ENCODE results near the gene CCDC188. TPM values are rescaled to one million over a fixed set of nuclear protein-coding genes. Genes with fewer than 3 reads are reported as not detected.

The CCDC188 gene
- total and polyA plus RNA-seq, 9 of the 15 experiments (the other 6 are each of a cell fraction or from before 2014, with no cell fraction given): not detected

- no peaks in the 10 kb centered on the region for H3K9me1 ChIP-seq (ENCODE audit: control insufficient read depth, insufficient read depth, low read length)
- CTCF ChIA-PET (ENCODE audit: low intra/inter-chr PET ratio): no interaction called here
- in situ Hi-C loops (cut with MboI): no loop called here
- H3K27me3 ChIP-seq (ENCODE audit: control insufficient read depth in 2 of 2, insufficient read depth in 2 of 2, low read length in 2 of 2): peaks cover 71 to 86% of the 10 kb centered on the region in 2 experiments; a peak in 4 of 5 replicates
- no peak overlapping the region for H3K27ac ChIP-seq (ENCODE audit: extremely low read depth, low read depth, low read length)
- FAIRE-seq: no peak
- no peaks in the 10 kb centered on the region for H3K9me3 ChIP-seq (replicated peaks; ENCODE audit: control insufficient read depth, insufficient read depth, low read depth, low read length)
- H3K4me1 ChIP-seq (replicated peaks in 1 of 2; ENCODE audit: control insufficient read depth in 2 of 2, insufficient read depth in 2 of 2, low read length in 2 of 2): peaks cover 0 to 63% of the 10 kb centered on the region in 2 experiments; a peak in 1 of 5 replicates
- no peak overlapping the region for H3K4me2 ChIP-seq (ENCODE audit: insufficient read depth, low read length)
- no peak overlapping the region for H3K4me3 ChIP-seq
- WGBS (ENCODE audit: insufficient coverage, low coverage, missing lambda C conversion rate): 4% methylated on average over 27 of the region's 27 CpGs
- POLR2A ChIA-PET: interaction anchor here (0.5 to 2.2 kb wide), 5 partner anchors 12 to 477 kb away, joined by 3 to 6 read pairs (median 3); no protein-coding TSS in a partner anchor
- DNase-seq (ENCODE audit: extremely low read depth in 1 of 4, low spot score in 3 of 4): no peak
- H4K20me1 ChIP-seq (replicated peaks; ENCODE audit: control insufficient read depth, insufficient read depth, low read length): peaks cover 52% of the 10 kb centered on the region
- H3K36me3 ChIP-seq (ENCODE audit: control insufficient read depth, insufficient read depth, low read length): no peaks in the 10 kb centered on the region
- no peak for ATAC-seq
- no TSS peak for BruUV-seq (replicated peaks)
- no peak overlapping the region for H2AFZ ChIP-seq (ENCODE audit: low read depth, low read length)
- intact Hi-C loops (cut with micrococcal nuclease): loop anchor here (5.0 kb wide), 1 partner anchor 88 kb away; the partner anchor contains the start of gene RTN4R
- H3K79me2 ChIP-seq (ENCODE audit: control insufficient read depth, insufficient read depth, low read length): no peaks in the 10 kb centered on the region
- H3K9ac ChIP-seq (ENCODE audit: insufficient read depth in 1 of 2, low read depth in 2 of 2, low read length in 2 of 2): peak overlapping the region in 1 of 2 experiments; percentile 33; a peak in 2 of 4 replicates
- TF ChIP-seq ZNF12 (CRISPR knock-in tag; IDR thresholded peaks at IDR 0.05) (peak; percentile 6; the same call in 1 of the 2 replicates), ZNF143 (CRISPR knock-in tag; IDR thresholded peaks at IDR 0.05) (0 out of 2 replicates have a peak, but pooled peaks have one; percentile 13), BCL6 (CRISPR knock-in tag; IDR thresholded peaks at IDR 0.05) (no peak), ZNF699 (CRISPR knock-in tag; IDR thresholded peaks at IDR 0.05; ENCODE audit: insufficient replicate concordance) (no peak), ZNF740 (CRISPR knock-in tag; IDR thresholded peaks at IDR 0.05) (0 out of 2 replicates have a peak, but pooled peaks have one; percentile 16), ZNF740 (tag; IDR thresholded peaks at IDR 0.05) (no peak), YY1 (IDR thresholded peaks at IDR 0.05; ENCODE audit: borderline replicate concordance in 1 of 3, control insufficient read depth in 1 of 3, extremely low read depth in 1 of 3, insufficient read depth in 3 of 3, insufficient read length in 1 of 3, insufficient replicate concordance in 2 of 3, low read depth in 1 of 3, low read length in 2 of 3) (peak in 1 of 3 experiments; percentile 3), ETV1 (tag; conservative IDR thresholded peaks at IDR 0.05; ENCODE audit: low read depth) (no peak), RB1 (IDR thresholded peaks at IDR 0.05; ENCODE audit: low read depth) (0 out of 2 replicates have a peak, but pooled peaks have one; percentile 11), POLR2B (IDR thresholded peaks at IDR 0.05; ENCODE audit: low read depth, partially characterized antibody) (no peak), CBFB (CRISPR knock-in tag; IDR thresholded peaks at IDR 0.05) (0 out of 2 replicates have a peak, but pooled peaks have one; percentile 61), FOXA3 (CRISPR knock-in tag; conservative IDR thresholded peaks at IDR 0.05 in 1 of 2, IDR thresholded peaks at IDR 0.05 in 1 of 2) (peak in 1 of 2 experiments; percentile 74; a peak in 2 of 4 replicates), PCBP1 (IDR thresholded peaks at IDR 0.05; ENCODE audit: low read depth, low read length, poor library complexity, severe bottlenecking) (peak; percentile 24), ZNF384 (IDR thresholded peaks at IDR 0.05; ENCODE audit: low read depth, low read length) (no peak), BHLHE40 (IDR thresholded peaks at IDR 0.05; ENCODE audit: low read length) (no peak), GABPB2 (CRISPR knock-in tag; conservative IDR thresholded peaks at IDR 0.05) (0 out of 2 replicates have a peak, but pooled peaks have one; percentile 39), TFAM (CRISPR knock-in tag; conservative IDR thresholded peaks at IDR 0.05) (no peak), MAX (CRISPR knock-in tag; IDR thresholded peaks at IDR 0.05) (peak; percentile 36), CHD1 (IDR thresholded peaks at IDR 0.05; ENCODE audit: low read length) (peak; percentile 43), PRMT5 (CRISPR knock-in tag; IDR thresholded peaks at IDR 0.05) (0 out of 2 replicates have a peak, but pooled peaks have one; percentile 56)
Measured at GRCh38 chr22:20179455-20180244, 28.8 kb upstream of the CCDC188 start.
